ENCODE results near the gene TIMM44.

GRCh38 chr19:7926727-7927604 lies 16.5 kb downstream of the TIMM44 start:
- TF ChIP-seq CHD2 (IDR thresholded peaks at IDR 0.05; ENCODE audit: low read length, partially characterized antibody) (no peak), CTCF (IDR thresholded peaks at IDR 0.05) (no peak), RCOR1 (IDR thresholded peaks at IDR 0.05; ENCODE audit: low read length) (no peak), POLR2AphosphoS5 (IDR thresholded peaks at IDR 0.05; ENCODE audit: low read depth, low read length) (no peak), EZH2phosphoT487 (IDR thresholded peaks at IDR 0.05; ENCODE audit: borderline replicate concordance, low read depth) (no peak), TAF1 (IDR thresholded peaks at IDR 0.05; ENCODE audit: borderline replicate concordance, low read depth, low read length) (no peak), TCF12 (IDR thresholded peaks at IDR 0.05) (no peak), FOXJ3 (CRISPR knock-in tag; IDR thresholded peaks at IDR 0.05) (no peak), YY1 (IDR thresholded peaks at IDR 0.05; ENCODE audit: low read depth) (no peak)

All from SK-N-SH (cell line).